COR-L47 (cell line): ENCODE data around the gene P4HA1.
"Not testable (repeated sequence)": the region's sequence is repeated elsewhere in the genome, so short reads cannot be mapped to it uniquely, and the experiment has no call there.

Source experiments
- DNase-seq: peaks from one replicate; lab custom pipeline; 2025; lab: John Stamatoyannopoulos, UW

The P4HA1 gene

DNA sequence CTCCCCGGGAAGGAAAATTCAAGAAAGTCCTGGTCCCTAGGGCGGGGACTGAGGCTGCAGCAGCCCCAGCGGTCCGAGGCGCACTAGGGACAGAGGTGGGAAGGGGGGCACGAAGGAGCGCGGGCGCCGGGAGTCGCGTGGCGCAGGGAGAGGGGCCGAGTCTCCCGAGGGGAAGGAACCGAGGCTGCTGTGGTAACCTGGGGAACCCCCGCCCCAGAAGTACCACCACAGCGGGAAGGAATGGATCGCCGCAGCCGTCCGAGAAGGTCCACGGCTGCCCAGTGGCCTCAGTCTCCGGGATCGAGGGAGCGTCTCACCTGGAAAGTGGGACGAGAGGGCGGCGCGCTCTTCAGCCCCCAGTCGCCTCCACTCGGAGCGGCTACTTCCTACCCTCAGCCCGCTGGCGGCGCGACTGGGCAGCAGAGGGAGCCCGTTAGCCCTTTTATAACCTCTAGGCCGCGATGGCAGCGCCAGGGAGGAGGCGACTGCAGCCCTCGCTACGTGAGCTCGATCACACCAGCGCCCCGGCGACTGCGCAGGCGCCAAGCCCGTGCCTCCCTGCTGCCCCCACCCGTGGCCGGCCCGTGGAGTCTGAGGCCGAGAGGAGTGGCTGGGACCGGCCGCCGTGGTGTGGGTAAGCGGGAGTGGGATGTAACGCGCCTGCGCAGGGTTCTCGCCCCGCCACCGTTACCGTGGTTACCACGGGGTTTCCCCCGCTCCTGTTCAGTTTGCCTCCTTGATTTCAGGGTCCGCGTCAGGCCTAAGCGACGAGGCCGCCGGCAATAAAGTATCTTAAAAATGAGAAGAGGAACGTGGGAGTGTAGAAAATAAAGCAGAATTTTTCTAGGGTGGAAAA, at the start of gene P4HA1:
Gene P4HA1, minus strand, starts transcription at position 418 of the 856 bp plus-strand sequence. CDS start 21,983 bp downstream, outside the sequence.
- DNase-seq: peak; percentile 85

DNA sequence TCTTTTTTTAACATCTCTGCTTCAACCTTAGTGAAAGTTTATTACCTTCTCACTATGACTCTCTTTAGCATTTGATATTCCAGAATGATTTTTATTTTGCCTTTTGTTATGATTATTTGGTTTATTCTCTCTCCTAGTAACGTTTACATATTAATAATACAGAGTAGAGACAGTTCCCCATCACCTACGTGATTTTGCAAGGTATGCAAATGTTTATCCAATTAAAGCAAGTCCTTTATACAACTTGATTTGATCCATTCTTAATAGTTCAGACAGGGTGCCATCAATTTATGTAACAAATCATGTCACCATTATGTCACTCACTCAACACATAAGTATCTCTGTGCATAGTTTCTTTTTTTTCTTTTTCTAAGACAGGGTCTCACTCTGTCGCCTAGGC, 44.9 kb upstream of the P4HA1 start:
- DNase-seq: no peak

GRCh38 chr10:73139251-73139650, 42.6 kb upstream of the P4HA1 start:
- no peak for DNase-seq

DNA sequence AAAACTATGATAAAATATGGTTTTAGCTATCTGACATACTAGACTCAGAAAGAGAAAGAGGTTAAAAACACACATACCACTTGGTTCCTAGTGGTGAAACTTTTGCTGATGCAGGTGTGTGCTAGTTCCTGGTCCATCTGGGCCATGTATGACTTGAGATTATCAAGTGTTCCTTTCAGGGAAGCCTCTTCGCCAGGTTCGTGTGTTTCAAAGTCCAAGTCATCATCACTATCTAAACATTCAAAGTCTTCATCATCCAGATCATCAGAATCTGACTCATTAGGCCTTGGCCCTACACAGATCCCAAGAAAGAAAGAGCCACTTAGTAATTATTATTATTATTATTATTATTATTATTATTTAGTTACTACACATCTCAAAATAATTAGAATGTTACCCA, 40.0 kb upstream of the P4HA1 start:
- DNase-seq: no peak

DNA sequence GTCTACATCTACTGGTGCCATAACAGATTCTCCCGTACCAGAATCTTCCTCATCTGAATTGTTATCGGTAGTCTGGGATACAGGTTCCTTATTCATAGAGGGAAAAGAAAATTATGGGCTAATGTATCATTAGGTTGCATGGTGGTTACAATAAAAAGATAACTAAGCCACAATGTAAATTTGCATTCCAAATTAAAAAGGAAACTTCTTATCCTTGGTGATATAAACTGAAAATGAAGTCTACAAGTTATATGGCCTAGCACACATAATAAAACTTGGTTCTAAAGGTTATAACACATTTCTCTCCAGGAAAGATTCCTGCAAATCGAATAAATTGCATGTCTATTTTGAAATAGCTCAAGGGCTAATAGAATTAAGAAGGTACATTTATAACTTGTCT, 38.1 kb upstream of the P4HA1 start:
- DNase-seq: no peak

DNA sequence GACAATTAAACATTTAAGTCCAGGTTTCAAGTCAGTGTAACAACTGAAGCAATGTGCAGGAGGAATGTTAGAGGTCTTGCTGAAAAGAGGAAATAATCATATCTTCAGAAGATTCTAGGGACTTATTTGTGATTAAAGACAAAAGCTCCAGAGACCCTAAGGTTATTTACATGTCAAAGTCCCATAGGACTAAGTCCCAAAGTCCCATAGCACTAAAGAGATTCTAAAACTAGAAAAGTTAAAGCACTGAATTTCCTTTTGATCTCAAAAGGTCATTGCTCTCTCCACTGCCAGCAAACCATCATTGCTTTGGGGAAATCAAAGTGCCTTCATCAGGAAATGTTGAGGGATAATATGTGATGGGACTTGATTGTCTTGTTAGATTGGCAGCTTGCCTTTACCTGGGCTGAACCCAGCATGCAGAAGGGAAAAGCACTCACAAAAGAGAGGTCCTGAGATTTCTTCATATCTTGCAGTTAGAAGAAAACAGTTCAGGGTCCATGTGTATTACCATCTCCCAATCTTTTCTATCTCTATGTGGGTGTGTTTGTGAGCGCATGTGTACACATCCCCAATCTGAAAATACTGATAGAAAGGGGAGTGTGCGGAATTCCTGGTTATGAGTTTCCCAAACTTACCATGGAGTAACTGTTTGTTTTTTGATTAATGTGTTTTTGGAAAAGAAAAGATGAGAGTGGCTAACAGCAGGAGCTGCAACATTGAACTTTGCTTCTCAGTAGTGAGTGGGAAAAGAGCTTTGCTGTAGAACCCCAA, 35.4 kb upstream of the P4HA1 start:
- DNase-seq: no peak

DNA sequence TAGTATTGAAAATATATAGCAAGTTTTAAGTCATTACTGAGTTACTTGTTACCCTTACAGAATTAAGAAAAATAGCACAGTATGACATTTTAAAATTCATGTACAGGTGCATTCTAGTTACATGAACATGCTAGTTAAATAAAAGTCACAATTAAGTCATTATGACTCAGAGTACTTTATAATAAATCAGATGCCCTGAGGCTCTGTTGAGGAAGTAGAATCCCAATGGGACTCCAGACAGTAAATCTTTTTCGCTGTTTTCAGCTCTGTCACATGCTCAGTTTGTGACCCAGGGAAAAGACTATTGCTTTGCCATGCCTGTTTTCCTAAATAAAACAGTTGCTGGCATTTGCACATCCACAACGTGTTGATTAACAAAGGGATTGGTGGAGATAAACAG, 34.6 kb upstream of the P4HA1 start:
- no peak for DNase-seq

- no peak for DNase-seq
These were observed 29.7 kb upstream of the P4HA1 start for GRCh38 chr10:73126343-73126742.

GRCh38 chr10:73119952-73120351, 23.3 kb upstream of the P4HA1 start:
- DNase-seq: no peak

DNA sequence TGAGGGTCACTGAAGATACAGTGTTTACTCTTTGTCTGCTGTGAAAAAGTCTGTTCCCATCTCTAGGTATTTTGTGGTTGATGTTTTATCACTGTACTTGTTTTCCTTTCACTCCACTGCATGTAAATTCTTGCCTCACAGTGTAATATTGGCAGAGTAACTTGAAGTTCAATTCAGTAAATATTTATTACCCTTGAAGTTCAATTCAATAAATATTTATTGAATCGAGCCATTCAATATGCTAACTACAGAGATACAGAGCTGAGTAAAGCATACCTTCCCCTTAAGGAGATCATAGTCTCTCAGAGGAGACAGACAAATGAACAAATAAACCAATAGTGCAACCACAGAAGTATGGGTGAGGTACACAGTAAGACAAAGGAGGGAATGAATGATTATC, 22.8 kb upstream of the P4HA1 start:
- no peak for DNase-seq

DNA sequence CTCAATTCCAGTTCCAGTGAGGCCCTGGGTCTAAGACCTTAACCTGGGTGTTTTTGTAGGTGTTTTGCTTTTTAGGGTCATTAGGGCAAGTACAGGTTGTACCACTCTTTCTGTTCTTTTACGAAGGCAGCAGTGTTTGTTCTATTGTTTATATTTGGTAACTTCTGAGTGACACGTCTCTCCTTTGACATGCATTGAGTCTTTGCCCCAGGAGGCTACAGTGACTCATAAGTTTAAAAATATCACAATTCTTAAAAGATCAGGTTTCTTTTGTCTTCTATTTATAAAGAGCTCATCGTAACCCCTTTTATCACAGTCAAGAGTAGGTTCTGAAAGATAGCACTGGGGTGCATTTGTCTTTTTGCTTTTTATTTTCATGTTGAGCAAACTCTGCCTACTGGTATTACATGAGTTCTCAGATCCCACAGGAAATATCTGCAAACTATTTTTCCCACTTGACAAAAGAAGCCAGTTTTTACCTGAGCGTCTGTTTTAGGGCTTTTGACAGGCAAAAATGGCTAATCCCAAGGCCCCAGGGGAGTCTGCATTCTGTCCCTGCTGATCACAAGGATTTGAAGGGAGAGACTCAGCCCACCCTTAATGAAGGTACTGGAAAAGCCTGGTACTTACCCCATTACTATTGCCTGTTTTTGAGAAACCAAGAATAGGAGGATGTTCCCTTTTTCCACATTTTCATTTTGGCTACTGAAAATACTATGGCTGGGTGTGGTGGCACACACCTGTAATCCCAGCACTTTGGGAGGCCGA, 21.5 kb upstream of the P4HA1 start:
- DNase-seq: no peak

DNA sequence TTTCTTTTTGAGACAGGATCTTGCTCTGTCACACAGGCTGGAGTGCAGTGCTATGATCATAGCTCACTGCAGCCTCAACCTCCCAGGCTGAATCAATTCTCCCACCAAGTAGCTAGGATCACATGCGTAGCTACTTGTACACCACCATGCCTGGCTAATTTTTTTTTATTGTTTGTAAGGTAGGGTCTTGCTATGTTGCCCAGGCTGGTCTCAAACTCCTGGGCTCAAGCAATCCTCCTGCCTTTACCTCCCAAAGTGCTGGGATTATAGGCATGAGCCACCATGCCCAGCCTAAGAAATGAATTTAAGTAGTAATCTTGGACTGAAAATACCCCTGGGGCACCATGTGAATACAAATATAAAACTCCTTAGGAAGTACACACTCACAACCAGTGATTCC, 19.4 kb upstream of the P4HA1 start:
- DNase-seq: no peak

GRCh38 chr10:73113551-73113950, 16.9 kb upstream of the P4HA1 start:
- no peak for DNase-seq

- not testable (repeated sequence) for DNase-seq
These were observed 15.4 kb upstream of the P4HA1 start for GRCh38 chr10:73112032-73112431.

GRCh38 chr10:73110345-73110849, 13.7 kb upstream of the P4HA1 start, which contains the start of gene NUDT13:
Gene NUDT13 (plus strand): TSS chr10:73110455. CDS start chr10:73114366, 3,911 bp downstream.
- peak; percentile 23 for DNase-seq

DNA sequence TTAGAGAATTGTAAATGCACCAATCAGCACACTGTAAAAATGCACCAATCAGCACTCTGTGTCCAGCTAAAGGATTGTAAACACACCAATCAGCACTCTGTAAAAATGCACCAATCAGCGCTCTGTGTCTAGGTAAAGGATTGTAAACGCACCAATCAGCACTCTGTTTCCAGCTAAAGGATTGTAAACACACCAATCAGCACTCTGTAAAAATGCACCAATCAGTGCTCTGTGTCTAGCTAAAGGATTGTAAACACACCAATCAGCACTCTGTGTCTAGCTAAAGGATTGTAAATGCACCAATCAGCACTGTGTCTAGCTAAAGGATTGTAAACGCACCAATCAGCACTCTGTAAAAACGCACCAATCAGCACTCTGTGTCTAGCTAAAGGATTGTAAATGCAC, 12.6 kb upstream of the P4HA1 start:
- DNase-seq: not testable (repeated sequence)

DNA sequence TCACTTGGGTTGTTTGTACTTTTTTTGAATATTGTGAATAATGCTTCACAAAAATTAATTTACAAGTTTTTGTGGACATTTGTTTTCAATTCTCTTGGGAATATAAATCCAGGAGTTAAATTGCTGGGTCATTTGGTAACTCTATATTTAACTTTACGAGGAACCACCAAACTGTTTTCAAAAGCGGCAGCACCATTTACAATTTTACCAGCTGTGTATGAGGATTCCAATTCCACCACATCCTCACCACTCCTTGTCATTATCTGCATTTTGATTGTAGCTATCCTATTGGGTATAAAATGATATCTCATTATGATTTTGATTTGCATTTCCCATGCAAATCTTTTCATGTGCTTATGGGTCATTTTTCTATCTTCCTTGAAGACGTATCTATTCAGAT, 9.6 kb upstream of the P4HA1 start:
- no peak for DNase-seq

GRCh38 chr10:73099141-73099540, 2.5 kb upstream of the P4HA1 start:
- no peak for DNase-seq

GRCh38 chr10:73097305-73097670, 622 bp upstream of the P4HA1 start:
- no peak for DNase-seq

- peak; percentile 7 for DNase-seq
These were observed 621 bp downstream of the P4HA1 start for GRCh38 chr10:73096041-73096448.

DNA sequence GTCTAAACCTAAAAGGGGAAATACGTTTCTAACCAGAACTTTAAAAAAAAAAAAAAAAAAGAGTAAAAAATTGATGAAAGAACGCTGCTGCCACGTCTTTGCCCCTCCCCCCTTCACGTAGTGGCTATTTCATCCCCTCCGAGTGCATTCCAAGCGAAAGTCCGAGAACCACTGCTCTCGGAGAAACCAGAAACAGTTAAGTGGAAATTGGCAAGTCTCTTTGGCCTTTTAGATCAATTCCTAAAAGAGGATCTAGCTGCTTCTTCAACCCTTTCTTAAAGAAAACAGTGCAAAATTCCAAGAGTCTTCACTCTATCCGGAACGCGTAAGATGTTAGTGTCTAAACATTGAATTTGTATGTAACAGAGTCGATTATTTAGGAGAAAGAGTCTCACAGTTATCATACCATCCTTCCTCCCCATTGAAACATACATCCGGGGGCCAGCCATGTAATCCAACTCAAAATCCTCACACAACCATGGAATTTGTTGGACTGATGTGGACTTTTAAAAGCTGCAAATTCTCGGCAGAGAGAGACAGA, 1.1 kb downstream of the P4HA1 start:
- DNase-seq: no peak

DNA sequence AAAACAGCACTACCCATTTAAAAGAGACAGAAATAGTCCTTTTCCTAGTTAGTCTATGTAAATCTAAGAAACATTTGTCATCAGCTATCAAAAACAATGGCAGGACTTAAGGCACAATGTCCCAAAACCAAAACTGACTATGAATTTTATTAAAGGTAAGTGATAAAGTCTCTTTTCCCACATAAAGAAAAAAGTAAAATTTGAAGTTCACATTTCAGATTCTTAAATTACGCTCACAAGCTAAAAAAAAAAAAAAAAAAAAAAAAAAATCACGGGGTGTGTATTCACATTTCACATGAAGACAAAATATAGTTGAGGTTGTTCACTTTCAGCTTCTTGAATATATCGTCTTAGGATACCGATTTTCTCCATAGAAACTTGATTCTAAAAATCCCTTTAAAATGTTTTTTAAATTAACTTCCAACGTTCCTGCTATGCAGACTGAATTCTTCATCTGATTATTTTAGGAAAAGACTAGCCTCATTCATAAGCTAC, 1.6 kb downstream of the P4HA1 start:
- no peak for DNase-seq
